LHCN-M2 (cell line): Measurements from ENCODE around the gene AGAP1. TPM values are rescaled to one million over a fixed set of nuclear protein-coding genes. Genes with fewer than 3 reads are reported as not detected.
"Not testable (repeated sequence)": the region's sequence is repeated elsewhere in the genome, so short reads cannot be mapped to it uniquely, and the experiment has no call there.

Experiments used
- DNase-seq: peaks from one replicate; pipeline ENCODE4 v3.0.0-alpha.2; 2012; ENCODE audit warnings: low read depth
- total RNA-seq: library from RNA; depleted of rRNA; stranded (reverse); fragments of >200 nt; gene quantifications from 2 replicates; pipeline ENCODE4 v1.2.3, GENCODE V29; 2014

The AGAP1 gene
- total RNA-seq, 1 experiment from 2014 or later, result 15.2 TPM

DNA sequence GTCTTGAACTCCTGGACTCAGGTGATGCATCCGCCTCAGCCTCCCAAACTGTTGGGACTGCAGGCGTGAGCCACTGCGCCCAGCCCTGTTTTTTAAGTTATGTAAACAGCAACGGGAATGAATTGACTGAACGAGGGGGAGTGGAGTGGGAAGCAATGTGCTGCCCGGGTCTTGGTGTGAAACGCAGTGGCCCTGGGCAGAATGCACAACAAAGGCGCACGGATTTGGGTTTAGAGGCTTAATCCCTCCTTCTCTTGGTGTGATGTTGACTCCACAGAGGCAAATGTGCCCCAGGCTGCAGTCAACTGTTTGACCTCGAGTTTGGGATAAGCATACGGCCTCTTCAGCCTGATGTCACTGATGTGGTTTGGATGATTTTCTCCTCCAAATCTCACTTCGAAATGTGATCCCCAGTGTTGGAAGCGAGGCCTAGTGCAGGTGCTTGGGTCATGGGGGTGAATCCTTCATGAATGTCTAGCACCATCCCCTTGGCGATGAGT is 97.4 kb downstream of the AGAP1 start:
- DNase-seq, result no peak

DNA sequence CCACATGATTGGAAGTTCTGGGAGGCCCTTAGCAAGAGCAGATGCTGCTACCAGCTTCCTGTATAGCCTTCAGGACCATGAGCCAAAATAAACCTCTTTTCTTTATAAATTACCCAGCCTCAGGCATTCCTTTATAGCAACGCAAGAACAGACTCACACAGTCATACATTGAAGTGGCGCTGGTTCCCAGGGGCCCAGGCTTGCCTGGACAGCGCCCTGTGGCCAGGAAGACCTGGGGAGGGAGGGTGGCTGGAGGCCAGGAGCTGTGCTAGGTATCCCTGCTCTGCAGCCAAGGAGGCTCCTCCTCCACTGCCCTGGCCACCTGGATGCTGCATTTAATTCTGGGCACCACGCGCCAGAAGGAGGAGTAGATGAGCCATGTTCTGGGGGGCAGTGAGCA is 98.1 kb downstream of the AGAP1 start:
- no peak for DNase-seq

DNA sequence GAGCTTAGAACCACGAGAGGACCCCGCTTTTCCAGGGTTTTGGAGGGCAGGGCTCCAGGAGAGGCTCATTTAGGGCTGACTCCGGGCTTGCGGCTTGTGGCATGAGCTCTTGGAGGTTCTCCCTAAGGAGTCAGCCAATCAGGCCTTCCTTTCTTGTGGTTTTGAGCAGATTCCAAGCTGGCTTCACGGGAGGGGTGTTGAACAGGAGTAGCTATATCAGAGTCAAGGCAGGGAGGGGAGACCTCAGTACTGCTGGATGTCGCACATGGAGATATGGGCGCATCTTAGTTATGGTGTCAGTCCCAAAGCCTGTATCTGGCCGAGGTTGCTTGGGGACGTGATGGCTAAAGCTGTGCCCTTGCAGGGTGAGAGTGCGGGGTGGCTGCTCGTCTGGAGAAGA is 98.6 kb downstream of the AGAP1 start:
- DNase-seq, result no peak

DNA sequence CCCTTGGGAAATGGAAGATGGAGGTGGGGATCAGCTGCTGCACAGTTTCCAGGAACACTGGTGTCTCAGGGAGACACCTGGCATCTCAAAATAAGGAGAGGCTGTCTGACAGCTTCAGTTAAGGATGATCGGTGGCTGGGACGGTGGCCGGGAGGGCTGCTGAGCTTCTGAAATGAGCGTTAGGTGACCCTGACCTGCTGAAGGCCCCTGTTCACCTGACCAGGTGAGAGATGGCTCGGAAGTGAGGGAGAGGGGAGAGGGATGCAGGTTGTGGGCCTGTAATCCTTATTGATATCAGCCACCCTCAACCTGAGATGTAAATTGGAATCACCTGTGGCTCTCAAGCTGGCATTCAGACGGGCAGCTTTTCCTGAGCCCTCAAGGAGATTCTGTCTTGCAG is 99.0 kb downstream of the AGAP1 start:
- no peak for DNase-seq

DNA sequence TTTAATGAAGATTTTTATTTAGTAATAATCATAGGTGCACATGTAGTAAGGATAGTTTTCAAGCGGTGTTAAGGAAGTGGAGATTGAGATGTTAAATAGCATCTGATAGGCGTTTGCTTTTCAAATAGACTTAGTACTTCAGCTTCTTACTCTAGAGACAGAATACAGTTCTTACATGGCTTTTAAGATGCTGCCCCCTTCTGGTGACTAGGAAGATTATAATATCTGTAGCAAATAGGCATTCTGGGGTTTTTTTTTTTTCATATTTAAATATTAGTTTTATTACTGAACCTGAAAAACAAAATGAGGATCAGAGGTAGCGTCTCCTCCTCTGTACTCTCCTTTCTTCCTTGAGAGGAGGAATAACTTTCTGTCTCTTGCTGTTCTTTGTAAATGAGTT is 100.2 kb downstream of the AGAP1 start:
- peak; percentile 72 for DNase-seq

DNA sequence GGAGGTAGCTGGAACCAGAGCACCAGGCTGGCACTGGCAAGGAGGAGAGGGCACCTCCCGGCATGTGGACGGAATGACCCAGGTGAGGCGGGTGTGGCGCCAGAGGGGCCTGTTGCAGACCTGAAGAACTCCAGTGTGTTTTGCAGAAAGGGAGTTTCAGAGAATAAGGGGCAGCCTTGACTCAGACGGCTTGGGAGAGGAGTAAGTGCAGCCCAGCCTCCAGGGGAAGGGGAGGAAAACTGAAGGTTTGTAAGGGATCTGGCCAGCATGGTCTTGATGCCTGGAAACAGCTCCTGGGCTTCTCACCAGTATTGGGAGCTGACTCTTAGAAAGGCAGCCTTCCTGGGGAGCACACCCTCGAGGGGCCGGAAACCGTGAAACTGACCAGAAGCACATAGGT is 101.1 kb downstream of the AGAP1 start:
- DNase-seq, result no peak

DNA sequence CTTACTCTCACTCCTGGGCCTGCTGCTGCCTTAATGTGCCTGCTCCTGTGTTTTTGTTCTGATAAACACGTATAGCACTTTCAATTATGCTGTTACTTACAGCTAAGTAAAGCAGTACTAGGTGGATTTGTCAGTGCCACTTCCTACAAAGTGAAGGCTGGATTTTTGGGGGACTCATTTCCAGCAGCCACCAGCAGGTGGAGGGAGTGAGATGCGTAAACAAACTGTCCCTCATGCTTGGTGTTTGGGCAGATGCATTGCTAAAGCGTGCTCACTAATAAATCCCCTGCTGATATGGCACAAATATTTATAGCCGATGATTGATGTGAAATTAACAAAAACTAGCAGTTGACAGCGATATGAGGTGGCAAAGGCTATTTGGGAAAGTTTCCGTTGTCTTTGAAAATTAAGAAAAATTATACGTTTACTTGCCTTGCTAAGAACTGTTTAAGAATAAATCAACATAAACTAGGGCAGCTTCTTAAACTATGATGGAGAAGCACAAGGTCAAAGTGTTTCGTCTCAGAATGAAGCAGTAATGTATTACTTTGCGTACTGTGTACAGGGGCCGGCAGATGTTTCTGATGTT is 101.7 kb downstream of the AGAP1 start:
- peak; percentile 69 for DNase-seq

DNA sequence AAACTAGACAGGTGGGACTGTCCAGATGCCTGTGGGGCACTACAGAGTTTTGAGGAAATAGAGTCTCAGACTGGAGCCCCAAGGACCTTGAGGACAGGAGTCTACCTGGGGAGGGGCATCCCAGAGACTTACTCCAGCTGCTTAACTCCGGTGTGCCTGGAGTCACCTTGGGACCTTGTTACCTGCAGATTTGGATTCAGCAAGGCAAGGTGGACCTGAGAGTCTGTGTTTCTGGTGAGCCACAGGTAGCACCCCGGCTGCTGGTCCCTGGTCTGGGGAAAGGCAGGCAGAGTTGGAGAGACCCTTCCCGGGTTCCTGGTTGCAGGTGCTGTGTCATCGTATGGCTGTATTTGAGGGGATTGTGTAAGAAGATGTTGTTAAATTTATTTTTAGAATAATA is 102.4 kb downstream of the AGAP1 start:
- no peak for DNase-seq

DNA sequence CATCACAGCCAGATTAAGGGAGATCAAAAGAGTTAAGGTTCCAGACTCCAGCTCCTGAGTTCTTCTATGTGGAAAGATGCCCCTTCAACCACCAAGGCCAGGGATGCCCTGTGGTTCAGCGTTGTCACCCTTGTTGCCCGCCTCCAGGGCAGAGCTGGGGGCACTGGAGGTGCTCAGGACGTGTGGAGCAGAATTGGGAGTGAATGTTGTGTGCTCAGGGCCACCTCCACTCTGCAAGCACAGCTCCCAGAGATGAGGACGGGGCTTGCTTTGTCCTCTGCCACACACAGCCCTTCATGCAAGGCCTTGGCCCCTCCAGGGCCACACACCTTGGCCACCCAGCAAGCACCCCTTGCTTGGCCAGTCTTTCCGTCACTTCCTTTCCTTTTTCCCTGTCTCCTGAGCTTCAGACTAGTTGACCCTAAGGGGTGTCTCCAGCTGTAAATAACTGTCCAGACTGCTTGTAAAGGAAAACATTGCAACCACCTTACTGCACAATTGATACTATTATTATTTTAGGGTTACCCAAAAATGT is 103.3 kb downstream of the AGAP1 start:
- no peak for DNase-seq

DNA sequence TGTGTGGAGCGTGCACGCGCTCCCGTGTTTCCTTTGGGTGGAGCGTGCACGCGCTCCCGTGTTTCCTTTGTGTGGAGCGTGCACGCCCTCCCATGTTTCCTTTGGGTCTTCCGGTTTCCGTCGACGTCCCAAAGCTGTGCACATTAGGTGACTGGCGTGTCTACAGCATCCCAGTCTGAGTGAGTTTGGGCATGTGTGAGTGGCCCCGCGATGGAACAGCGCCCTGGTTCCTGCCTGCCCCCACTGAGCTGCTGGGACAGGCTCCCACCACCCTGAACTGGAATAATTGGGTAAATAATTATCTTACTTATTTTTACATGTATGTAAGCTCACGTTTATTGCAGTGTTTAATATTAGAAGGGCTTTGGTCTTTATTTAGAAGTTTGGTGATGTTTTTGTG is 104.2 kb downstream of the AGAP1 start:
- DNase-seq, result no peak

DNA sequence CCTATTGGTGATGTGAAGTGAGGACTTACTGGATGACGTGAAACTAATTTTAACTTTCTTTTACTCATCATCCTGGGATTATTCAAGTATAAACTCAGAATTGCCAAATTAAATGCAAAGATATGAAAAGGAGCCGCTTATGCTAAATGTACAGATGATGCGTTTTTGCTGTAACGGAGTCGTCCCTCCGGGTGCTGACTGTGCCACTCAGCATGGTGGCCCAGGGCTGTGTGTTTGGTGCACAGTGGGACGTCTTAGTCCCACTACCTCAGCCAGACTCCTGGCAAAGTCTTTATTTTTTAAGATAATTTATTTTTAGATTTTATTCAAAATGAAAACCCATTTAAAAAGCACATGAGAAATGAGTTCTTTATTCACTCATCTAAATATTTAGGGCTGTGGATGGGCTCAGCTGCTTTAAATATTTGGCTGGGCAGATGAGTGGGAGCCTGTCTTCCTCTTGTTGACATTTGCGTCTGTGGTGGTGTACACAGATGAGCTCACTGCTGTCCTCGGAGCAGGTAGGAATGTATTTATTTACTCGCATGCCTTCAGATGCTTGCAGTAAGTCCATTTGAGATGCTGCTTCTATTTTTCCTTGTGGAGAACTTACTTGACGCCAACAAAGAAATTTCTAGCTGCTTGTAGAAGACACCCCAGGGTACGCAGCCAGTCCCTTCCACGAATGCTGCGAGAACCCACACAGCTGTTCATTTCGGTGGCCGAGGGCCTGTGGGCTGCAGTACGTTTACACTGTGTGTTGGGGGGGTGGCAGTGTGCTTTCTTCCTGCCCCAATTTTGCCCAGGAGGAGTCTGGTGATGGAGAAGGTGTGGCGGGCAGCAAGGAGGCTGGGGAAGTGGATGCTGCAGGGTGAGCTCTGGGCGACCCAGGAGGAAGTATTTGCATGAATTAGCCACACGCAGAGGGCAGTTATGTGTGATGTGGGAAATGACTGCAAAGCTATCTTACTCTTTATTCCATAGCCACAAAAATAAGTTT is 105.0 kb downstream of the AGAP1 start:
- no peak for DNase-seq

DNA sequence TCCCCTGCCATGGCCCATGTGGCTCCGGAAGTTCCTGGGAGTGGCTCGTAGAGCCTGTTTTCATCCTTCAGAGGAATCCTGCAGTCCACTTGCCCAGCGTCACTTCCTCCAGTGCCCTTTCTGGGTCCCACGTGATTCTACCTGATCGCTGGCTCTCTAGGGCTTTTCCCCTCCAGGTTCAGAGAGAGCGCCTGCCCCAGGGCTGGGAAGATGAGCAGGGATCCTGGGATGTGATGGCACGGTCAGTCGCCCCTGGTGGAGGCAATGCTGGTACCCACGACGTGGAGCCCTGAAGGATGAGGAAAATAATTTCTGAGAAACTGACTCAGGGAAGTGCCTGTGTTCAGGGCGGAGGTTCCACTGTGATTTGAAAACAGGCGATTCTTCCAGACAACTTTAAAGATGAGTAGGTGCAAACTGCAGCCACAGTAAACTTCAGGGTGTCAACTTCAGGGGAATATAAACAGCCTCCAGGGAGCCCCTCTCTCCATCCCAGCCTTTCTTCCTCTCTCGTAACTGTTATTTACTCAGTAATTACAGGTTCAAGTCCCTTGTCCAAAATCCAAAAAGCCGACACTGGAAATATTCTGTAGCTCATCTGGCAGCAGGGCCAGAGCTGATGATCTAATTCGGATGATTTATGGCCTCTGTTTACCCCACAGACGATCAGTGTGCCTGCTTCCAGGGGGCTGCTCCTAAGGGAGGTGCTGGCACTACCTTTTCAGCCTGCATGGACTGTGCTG is 105.9 kb downstream of the AGAP1 start:
- DNase-seq, result no peak

DNA sequence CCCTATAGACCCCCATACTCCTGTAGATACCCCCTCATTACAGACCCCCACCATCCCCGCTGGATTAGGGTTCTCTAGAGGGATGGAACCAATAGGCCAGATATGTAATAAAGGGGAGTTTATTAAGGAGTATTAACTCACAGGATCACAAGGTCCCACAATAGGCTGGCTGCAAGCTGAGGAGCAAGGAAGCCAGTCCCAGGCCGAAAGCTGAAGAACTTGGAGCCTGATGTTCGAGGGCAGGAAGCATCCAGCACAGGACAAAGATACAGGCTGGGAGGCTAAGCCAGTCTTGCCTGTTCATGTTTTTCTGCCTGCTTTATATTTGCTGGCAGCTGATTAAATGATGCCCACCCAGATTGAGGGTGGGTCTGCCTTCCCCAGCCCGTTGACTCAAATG is 106.6 kb downstream of the AGAP1 start:
- no peak for DNase-seq

DNA sequence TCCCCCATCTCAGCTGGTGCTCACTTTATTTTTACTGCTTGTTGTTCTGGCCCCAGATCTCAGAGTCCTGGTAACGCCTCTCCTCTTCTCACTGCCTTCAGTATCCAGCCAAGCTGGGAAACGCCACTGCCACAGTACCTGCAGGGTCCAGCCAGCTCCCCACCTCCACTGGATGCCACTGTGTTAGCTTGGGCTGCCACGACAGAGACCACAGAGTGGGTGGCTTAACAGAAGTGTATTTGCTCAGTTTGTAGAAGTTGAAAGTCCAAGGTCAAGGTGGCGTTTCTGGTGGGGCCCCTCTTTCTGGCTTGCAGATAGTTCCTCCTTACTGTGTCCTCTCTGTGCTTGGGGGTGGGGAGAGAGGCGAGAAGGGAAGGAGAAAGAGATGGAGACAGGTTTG is 107.1 kb downstream of the AGAP1 start:
- DNase-seq, result no peak

DNA sequence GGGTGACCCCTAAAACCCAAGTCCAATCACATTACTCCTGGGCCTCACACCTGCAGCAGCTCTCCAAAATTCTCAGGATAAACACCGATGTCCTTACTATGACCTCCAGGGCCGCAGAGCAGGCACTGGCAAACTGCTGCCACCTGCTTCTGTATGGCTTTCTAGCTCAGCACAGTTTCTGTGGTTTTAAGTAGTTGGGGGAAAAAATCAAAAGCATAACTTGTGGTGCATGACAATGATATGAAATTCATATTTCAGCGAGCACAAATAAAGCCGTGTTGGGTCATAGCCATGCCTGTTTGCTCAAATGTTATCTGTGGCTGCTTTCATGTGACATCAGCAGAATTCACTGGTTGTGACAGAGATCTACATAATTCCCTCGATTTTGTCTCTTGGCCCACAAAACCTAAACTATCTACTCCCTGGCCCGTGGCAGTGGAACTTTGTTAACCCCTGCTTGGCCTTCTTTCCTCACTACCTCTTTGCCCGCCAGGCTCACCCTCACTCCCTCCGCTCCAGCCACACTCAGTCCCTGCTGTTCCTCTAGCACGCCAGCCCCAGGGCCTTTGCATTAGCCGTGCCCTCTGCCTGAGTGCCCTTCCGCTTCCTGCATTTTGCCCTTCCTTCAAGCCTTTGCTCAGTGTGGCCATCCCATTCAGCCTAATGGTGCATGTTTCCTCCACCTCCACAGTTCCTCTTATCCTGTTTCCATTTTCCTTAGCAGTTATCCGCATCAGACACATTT is 108.3 kb downstream of the AGAP1 start:
- peak; percentile 18 for DNase-seq

DNA sequence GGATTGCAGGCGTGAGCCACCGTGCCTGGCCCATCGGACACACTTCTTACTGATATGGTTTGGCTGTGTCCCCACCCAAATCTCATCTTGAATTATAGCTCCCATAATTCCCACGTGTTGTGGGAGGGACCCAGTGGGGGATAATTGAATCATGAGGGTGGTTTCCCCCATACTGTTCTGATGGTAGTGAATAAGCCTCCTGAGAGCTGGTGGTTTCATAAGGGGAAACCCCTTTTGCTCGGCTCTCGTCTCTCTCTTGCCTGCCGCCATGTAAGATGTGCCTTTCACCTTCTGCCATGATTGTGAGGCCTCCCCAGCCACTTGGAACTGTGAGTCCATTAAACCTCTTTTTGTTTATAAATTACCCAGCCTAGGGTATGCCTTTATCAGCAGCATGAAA is 109.1 kb downstream of the AGAP1 start:
- not testable (repeated sequence) for DNase-seq

DNA sequence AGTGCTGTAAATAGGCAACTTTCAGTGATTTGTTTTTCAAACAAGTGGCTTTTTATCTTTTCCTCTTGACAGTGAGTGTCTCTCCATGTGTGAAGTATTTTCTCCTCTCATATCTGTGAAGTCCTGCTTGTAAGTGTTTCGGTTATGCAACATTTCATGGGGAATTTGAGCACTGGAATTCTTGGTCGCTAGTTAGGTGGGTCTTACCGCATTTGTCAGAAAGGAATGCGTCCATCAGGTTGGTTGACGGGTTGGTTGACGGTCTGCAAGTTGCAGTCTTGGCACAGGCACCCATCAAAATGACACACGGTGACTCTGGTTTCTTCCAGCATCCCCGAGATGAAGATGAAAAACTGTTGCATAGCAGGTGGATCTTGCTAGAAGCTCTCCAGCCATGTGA is 109.8 kb downstream of the AGAP1 start:
- DNase-seq, result no peak

DNA sequence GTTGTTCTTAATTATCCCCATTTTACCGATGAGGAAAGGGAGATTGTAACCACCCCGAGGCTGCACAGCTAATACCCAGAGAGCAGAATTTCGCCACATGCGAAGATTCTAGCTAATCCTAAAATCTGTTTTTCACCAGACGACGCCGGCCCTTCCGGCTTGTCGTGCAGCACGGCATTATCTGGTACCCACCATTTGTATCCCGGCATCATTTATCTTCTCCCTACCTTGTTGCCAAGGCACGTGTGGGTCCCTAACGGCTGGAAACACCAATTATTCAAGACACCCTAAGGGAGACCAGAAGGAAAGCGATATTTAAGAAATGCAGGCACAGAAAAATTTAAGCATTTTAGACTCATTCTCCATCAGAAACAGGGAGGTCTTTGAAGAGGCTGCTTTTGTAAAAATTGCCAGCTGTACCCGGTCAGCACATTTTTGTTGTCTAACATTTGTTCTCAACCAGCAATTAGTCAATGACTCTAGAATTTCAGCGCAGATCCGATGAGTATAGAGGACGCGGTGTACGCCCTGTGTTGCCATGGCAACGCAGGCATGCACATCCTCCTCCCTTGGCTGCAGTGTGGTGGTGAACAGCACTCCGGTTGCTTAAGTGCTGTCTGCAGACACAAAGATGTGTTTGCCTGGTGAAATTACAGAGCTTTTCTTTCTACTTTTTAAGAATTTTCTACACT is 111.6 kb downstream of the AGAP1 start:
- peak; percentile 99 for DNase-seq

DNA sequence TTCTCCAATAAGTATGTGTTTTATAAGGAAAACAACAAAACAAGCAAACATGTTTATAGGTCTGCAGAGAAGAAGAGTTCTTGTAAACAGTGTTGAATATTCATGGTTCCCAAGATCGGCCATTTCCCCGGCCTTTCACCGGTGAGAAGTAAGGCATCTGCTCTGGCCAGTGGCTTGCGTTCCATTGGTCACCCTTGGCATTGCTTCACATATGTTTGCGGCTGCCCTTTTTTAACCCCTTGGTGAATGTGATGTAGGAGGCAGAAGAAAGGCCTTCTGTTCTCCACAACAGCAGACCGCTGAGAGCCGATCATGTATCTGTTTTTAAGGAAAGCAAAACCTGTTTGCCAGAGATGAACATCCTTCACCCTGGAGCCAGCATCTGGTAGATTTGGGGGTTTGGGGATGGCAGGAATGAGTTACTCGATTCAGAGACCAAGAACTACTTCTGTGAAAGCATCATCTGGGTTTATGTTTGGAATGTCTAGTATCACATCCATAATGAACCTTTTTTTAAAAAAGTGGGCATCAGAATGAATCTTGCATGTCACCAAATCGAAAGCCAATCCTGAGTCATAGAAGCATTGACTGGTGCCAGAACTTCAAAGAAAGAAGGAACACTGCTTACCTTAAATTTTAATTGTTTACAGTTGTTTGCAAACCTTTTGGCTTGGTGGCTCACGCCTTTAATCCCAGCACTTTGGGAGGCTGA is 112.3 kb downstream of the AGAP1 start:
- DNase-seq, result peak; percentile 91
